ENCODE data around the gene ATG5.

GRCh38 chr6:106249658-106250057 is 75.9 kb downstream of the ATG5 start:
- TF ChIP-seq CTCF (IDR thresholded peaks at IDR 0.05) (no peak), POLR2AphosphoS5 (IDR thresholded peaks at IDR 0.05; ENCODE audit: low read depth, low read length) (no peak), MEF2A (IDR thresholded peaks at IDR 0.05; ENCODE audit: borderline replicate concordance, low read depth) (no peak), USF2 (IDR thresholded peaks at IDR 0.05; ENCODE audit: borderline replicate concordance, low read depth, low read length) (no peak), SMC3 (IDR thresholded peaks at IDR 0.05; ENCODE audit: low read depth, low read length) (no peak), MXI1 (IDR thresholded peaks at IDR 0.05; ENCODE audit: low read depth, low read length) (no peak), EP300 (IDR thresholded peaks at IDR 0.05; ENCODE audit: borderline replicate concordance in 1 of 2, low read depth in 1 of 2, low read length in 1 of 2) (no peak), TAF1 (IDR thresholded peaks at IDR 0.05; ENCODE audit: borderline replicate concordance, low read depth, low read length) (no peak), YY1 (IDR thresholded peaks at IDR 0.05; ENCODE audit: low read depth) (no peak), REST (IDR thresholded peaks at IDR 0.05; ENCODE audit: low read depth, low read length) (no peak), ELF1 (IDR thresholded peaks at IDR 0.05) (no peak), NFIC (IDR thresholded peaks at IDR 0.05; ENCODE audit: borderline replicate concordance) (no peak), RXRA (IDR thresholded peaks at IDR 0.05; ENCODE audit: borderline replicate concordance, low read depth) (no peak), GABPA (IDR thresholded peaks at IDR 0.05; ENCODE audit: low read depth) (no peak)

All from SK-N-SH (cell line).